ENCODE results near the gene SSTR1.

- TF ChIP-seq, protein P1, sequence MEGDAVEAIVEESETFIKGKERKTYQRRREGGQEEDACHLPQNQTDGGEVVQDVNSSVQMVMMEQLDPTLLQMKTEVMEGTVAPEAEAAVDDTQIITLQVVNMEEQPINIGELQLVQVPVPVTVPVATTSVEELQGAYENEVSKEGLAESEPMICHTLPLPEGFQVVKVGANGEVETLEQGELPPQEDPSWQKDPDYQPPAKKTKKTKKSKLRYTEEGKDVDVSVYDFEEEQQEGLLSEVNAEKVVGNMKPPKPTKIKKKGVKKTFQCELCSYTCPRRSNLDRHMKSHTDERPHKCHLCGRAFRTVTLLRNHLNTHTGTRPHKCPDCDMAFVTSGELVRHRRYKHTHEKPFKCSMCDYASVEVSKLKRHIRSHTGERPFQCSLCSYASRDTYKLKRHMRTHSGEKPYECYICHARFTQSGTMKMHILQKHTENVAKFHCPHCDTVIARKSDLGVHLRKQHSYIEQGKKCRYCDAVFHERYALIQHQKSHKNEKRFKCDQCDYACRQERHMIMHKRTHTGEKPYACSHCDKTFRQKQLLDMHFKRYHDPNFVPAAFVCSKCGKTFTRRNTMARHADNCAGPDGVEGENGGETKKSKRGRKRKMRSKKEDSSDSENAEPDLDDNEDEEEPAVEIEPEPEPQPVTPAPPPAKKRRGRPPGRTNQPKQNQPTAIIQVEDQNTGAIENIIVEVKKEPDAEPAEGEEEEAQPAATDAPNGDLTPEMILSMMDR (IDR thresholded peaks at IDR 0.05): no peak
- no peak for TF ChIP-seq POLR2A (IDR thresholded peaks at IDR 0.05)
These were observed 36.1 kb downstream of the SSTR1 start for GRCh38 chr14:38243696-38244240.
